ENCODE data around the gene ESM1.
A peak's percentile ranks its signal among the peaks of the same experiment; 100 is the strongest.
"Not testable (repeated sequence)": the region's sequence is repeated elsewhere in the genome, so short reads cannot be mapped to it uniquely, and the experiment has no call there.

ESM1 gene, protein sequence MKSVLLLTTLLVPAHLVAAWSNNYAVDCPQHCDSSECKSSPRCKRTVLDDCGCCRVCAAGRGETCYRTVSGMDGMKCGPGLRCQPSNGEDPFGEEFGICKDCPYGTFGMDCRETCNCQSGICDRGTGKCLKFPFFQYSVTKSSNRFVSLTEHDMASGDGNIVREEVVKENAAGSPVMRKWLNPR

DNA sequence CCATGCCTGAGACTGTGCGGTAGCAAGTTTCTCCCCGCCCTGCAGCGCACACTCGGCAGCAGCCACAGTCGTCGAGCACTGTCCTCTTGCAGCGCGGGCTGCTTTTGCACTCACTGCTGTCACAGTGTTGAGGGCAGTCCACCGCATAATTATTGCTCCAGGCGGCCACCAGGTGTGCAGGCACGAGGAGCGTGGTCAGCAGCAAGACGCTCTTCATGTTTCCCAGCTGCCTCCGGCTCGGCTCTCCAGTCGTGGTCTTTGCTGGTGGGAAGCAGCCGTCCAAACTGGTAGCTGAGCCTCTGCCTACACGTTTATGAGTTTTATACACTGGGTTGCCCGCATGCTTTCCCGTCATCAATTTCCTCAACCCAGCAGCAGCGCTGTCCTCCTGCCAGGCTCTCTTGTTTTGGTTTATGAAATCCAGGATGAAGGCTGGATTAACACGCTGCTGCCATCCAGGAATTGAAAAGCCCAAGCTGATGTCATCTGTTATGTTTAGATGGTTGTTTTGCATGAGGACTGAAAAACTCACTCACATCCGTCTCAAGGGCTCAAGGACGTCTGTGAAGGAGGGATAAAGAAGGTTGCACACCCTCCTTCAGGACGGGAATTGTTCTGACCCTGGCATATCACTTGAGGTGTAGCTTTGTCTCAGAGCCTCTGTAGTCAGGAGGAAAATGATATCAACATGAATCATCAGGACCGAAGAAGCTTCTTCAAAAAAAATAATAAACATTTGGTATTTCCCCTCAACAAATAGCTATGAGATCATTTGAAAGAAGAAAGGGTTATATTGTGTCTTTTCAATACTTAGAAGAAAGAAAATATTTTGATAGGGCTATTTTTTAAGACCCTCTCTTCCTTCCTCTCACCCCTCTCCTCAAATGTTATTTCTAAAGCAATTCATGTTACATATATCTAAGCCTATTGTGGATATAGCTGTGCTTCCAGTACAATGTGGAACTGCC lies at the start of gene ESM1:
Gene ESM1 (minus strand): TSS at position 293 of the 968 bp plus-strand sequence. CDS start 76 bp downstream, at position 217.
- Histone ChIP-seq H3K36me3 (ENCODE audit: control insufficient read depth, insufficient read depth, low read length) (no peaks in the 10 kb centered on the region), H3K9me3 (ENCODE audit: control insufficient read depth, insufficient read depth, low read depth, low read length) (no peaks in the 10 kb centered on the region), H3K9ac (ENCODE audit: low read length) (no peak within 1 kb of the TSS), H3K27ac (ENCODE audit: low read depth, low read length) (no peak within 1 kb of the TSS), H3K4me1 (ENCODE audit: control insufficient read depth, insufficient read depth, low read length) (peaks cover 41% of the 10 kb centered on the region), H3K4me3 (ENCODE audit: low read depth, low read length) (peak within 1 kb of the TSS; percentile 1; the same call in 1 of the 2 replicates), H3K27me3 (ENCODE audit: control insufficient read depth, insufficient read depth, low read length) (peaks cover 53% of the 10 kb centered on the region)

- Histone ChIP-seq H3K4me3 (ENCODE audit: low read depth, low read length) (no peak overlapping the region), H3K4me1 (ENCODE audit: control insufficient read depth, insufficient read depth, low read length) (peaks cover 11% of the 10 kb centered on the region), H3K27ac (ENCODE audit: low read depth, low read length) (no peak overlapping the region)
Measured at GRCh38 chr5:55033568-55033967, 48.2 kb upstream of the ESM1 start.

GRCh38 chr5:55031492-55031891 lies 46.1 kb upstream of the ESM1 start:
- Histone ChIP-seq H3K27ac (ENCODE audit: low read depth, low read length) (no peak overlapping the region), H3K4me1 (ENCODE audit: control insufficient read depth, insufficient read depth, low read length) (peaks cover 1% of the 10 kb centered on the region), H3K27me3 (ENCODE audit: control insufficient read depth, insufficient read depth, low read length) (no peaks in the 10 kb centered on the region), H3K4me3 (ENCODE audit: low read depth, low read length) (no peak overlapping the region), H3K9ac (ENCODE audit: low read length) (no peak overlapping the region), H3K36me3 (ENCODE audit: control insufficient read depth, insufficient read depth, low read length) (no peaks in the 10 kb centered on the region), H3K9me3 (ENCODE audit: control insufficient read depth, insufficient read depth, low read depth, low read length) (no peaks in the 10 kb centered on the region)

More at GRCh38 chr5:55033568-55033967, 48.2 kb upstream of the ESM1 start:
- Histone ChIP-seq H3K36me3 (ENCODE audit: control insufficient read depth, insufficient read depth, low read length) (no peaks in the 10 kb centered on the region), H3K9ac (ENCODE audit: low read length) (no peak overlapping the region), H3K9me3 (ENCODE audit: control insufficient read depth, insufficient read depth, low read depth, low read length) (no peaks in the 10 kb centered on the region), H3K27me3 (ENCODE audit: control insufficient read depth, insufficient read depth, low read length) (no peaks in the 10 kb centered on the region)

- Histone ChIP-seq H3K9ac (ENCODE audit: low read length) (no peak overlapping the region), H3K4me3 (ENCODE audit: low read depth, low read length) (no peak overlapping the region), H3K27ac (ENCODE audit: low read depth, low read length) (no peak overlapping the region), H3K9me3 (ENCODE audit: control insufficient read depth, insufficient read depth, low read depth, low read length) (no peaks in the 10 kb centered on the region), H3K4me1 (ENCODE audit: control insufficient read depth, insufficient read depth, low read length) (no peaks in the 10 kb centered on the region; the same call in 1 of the 2 replicates), H3K27me3 (ENCODE audit: control insufficient read depth, insufficient read depth, low read length) (no peaks in the 10 kb centered on the region), H3K36me3 (ENCODE audit: control insufficient read depth, insufficient read depth, low read length) (no peaks in the 10 kb centered on the region)
Measured at GRCh38 chr5:55030676-55031369, 45.4 kb upstream of the ESM1 start.

DNA sequence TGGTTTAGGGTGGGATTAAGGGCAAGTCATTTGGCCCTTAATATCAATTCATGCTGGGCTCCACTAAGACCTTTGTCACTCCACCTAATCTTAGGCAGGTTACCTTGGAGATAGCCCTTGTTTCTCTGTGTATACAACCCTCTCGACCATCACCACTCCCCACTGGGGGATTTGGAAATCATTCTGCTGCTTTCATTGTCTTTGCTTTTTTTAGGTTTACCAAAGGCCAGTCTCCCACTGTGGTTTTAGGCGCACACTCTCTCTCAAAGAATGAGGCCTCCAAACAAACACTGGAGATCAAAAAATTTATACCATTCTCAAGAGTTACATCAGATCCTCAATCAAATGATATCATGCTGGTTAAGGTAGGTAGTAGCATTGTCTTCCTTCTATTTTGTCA lies 44.8 kb upstream of the ESM1 start:
- no peak overlapping the region for H3K27ac ChIP-seq (ENCODE audit: low read depth, low read length)
- no peaks in the 10 kb centered on the region for H3K36me3 ChIP-seq (ENCODE audit: control insufficient read depth, insufficient read depth, low read length)
- no peaks in the 10 kb centered on the region for H3K27me3 ChIP-seq (ENCODE audit: control insufficient read depth, insufficient read depth, low read length)
- no peaks in the 10 kb centered on the region; the same call in 1 of the 2 replicates for H3K4me1 ChIP-seq (ENCODE audit: control insufficient read depth, insufficient read depth, low read length)
- H3K9ac ChIP-seq (ENCODE audit: low read length) = no peak overlapping the region
- H3K9me3 ChIP-seq (ENCODE audit: control insufficient read depth, insufficient read depth, low read depth, low read length) = no peaks in the 10 kb centered on the region
- no peak overlapping the region for H3K4me3 ChIP-seq (ENCODE audit: low read depth, low read length)

GRCh38 chr5:55027595-55027994 lies 42.2 kb upstream of the ESM1 start:
- no peaks in the 10 kb centered on the region for H3K9me3 ChIP-seq (ENCODE audit: control insufficient read depth, insufficient read depth, low read depth, low read length)
- H3K36me3 ChIP-seq (ENCODE audit: control insufficient read depth, insufficient read depth, low read length) = no peaks in the 10 kb centered on the region
- H3K4me3 ChIP-seq (ENCODE audit: low read depth, low read length) = no peak overlapping the region
- H3K27me3 ChIP-seq (ENCODE audit: control insufficient read depth, insufficient read depth, low read length) = no peaks in the 10 kb centered on the region
- no peak overlapping the region for H3K27ac ChIP-seq (ENCODE audit: low read depth, low read length)
- no peak overlapping the region for H3K9ac ChIP-seq (ENCODE audit: low read length)
- H3K4me1 ChIP-seq (ENCODE audit: control insufficient read depth, insufficient read depth, low read length) = no peaks in the 10 kb centered on the region; the same call in 1 of the 2 replicates

DNA sequence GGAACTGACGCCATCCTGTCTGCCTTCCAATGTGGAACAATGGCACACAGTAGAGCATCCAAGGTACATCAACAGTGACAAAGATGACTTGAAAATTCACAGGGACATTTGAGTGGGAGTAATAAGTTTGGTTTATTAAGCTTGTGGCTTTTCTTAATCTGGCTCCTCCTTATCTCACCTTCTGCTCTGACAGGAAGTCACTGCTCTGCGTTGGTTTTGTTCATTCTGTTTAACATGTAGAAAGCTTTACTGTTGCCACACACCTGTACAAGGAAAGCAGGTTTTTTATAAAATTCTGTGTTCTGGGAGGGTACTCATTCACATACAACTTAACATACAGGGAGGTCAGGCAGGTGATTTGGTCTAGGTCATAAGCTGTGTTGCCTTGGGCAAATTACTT lies 37.1 kb upstream of the ESM1 start:
- Histone ChIP-seq H3K27me3 (ENCODE audit: control insufficient read depth, insufficient read depth, low read length) (no peaks in the 10 kb centered on the region), H3K4me3 (ENCODE audit: low read depth, low read length) (no peak overlapping the region), H3K36me3 (ENCODE audit: control insufficient read depth, insufficient read depth, low read length) (no peaks in the 10 kb centered on the region), H3K9me3 (ENCODE audit: control insufficient read depth, insufficient read depth, low read depth, low read length) (no peaks in the 10 kb centered on the region), H3K27ac (ENCODE audit: low read depth, low read length) (no peak overlapping the region), H3K4me1 (ENCODE audit: control insufficient read depth, insufficient read depth, low read length) (no peaks in the 10 kb centered on the region; the same call in 1 of the 2 replicates), H3K9ac (ENCODE audit: low read length) (no peak overlapping the region)

DNA sequence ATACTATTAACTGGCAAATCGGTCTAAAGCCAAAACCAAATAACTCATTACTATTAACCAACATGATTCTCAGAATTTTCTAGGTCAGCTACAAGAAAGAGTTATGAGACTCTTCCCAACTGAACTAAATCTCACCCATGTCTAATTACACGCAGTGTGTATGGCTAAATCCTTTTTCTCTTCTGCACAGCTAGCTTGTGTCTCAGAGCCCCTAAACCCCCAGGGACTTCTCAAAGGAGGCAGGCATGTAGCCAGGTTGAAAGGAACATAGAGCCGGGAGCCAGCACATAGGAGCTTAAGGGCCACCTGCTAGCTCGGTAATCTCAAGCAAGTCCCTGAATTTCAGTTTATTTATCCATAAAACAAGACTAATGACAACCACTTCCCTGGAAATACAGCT lies 36.4 kb upstream of the ESM1 start:
- Histone ChIP-seq H3K9me3 (ENCODE audit: control insufficient read depth, insufficient read depth, low read depth, low read length) (no peaks in the 10 kb centered on the region), H3K27ac (ENCODE audit: low read depth, low read length) (no peak overlapping the region), H3K27me3 (ENCODE audit: control insufficient read depth, insufficient read depth, low read length) (no peaks in the 10 kb centered on the region), H3K4me3 (ENCODE audit: low read depth, low read length) (no peak overlapping the region), H3K4me1 (ENCODE audit: control insufficient read depth, insufficient read depth, low read length) (no peaks in the 10 kb centered on the region; the same call in 1 of the 2 replicates), H3K36me3 (ENCODE audit: control insufficient read depth, insufficient read depth, low read length) (no peaks in the 10 kb centered on the region), H3K9ac (ENCODE audit: low read length) (no peak overlapping the region)

DNA sequence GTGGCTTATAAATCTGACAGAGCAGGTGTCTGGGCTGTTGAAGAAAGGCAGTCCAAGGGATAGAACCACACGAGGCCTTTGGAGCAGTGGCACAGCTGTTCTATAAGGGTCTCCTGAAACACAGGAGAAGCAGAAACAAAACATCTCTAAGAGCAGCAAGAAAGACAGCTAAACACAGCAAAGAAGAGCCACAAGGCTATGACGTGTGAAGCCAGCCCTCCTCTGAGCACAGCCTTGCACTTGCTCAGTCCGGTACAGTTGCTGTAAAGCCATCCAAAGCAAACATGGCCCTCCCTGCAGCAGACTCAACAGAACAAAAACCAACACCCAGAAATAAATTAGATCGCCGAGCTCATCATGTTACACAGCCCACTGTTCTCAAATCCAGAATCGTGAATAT lies 36.0 kb upstream of the ESM1 start:
- Histone ChIP-seq H3K27me3 (ENCODE audit: control insufficient read depth, insufficient read depth, low read length) (no peaks in the 10 kb centered on the region), H3K4me1 (ENCODE audit: control insufficient read depth, insufficient read depth, low read length) (no peaks in the 10 kb centered on the region; the same call in 1 of the 2 replicates), H3K9ac (ENCODE audit: low read length) (no peak overlapping the region), H3K4me3 (ENCODE audit: low read depth, low read length) (no peak overlapping the region), H3K36me3 (ENCODE audit: control insufficient read depth, insufficient read depth, low read length) (no peaks in the 10 kb centered on the region), H3K9me3 (ENCODE audit: control insufficient read depth, insufficient read depth, low read depth, low read length) (no peaks in the 10 kb centered on the region), H3K27ac (ENCODE audit: low read depth, low read length) (no peak overlapping the region)

GRCh38 chr5:55010149-55010548 lies 24.8 kb upstream of the ESM1 start:
- H3K27me3 ChIP-seq (ENCODE audit: control insufficient read depth, insufficient read depth, low read length); H3K9ac ChIP-seq (ENCODE audit: low read length); H3K27ac ChIP-seq (ENCODE audit: low read depth, low read length); H3K4me1 ChIP-seq (ENCODE audit: control insufficient read depth, insufficient read depth, low read length); H3K36me3 ChIP-seq (ENCODE audit: control insufficient read depth, insufficient read depth, low read length); H3K4me3 ChIP-seq (ENCODE audit: low read depth, low read length): not testable (repeated sequence)
- H3K9me3 ChIP-seq (ENCODE audit: control insufficient read depth, insufficient read depth, low read depth, low read length) = peaks cover 17% of the 10 kb centered on the region

Data from HUES6 (cell line).